LNCaP clone FGC (cell line): ENCODE data around the gene LTA4H.

Source experiments
- DNase-seq: peaks from one replicate; pipeline ENCODE4 v3.0.0-alpha.2; 2011; ENCODE audit warnings: low read depth
- H3K4me3 ChIP-seq: 2 replicates; pipeline ENCODE4 v1.5.1; 2011; ENCODE audit warnings: mild to moderate bottlenecking, low read depth, low read length, control low read depth
- TF ChIP-seq, protein P1 (sequence below): IDR thresholded peaks from 2 replicates; pipeline ENCODE4 v1.5.1; 2012; ENCODE audit warnings: mild to moderate bottlenecking; ENCODE audit not compliant: control insufficient read depth, insufficient read depth; ENCODE audit errors: extremely low read depth

The LTA4H gene

DNA sequence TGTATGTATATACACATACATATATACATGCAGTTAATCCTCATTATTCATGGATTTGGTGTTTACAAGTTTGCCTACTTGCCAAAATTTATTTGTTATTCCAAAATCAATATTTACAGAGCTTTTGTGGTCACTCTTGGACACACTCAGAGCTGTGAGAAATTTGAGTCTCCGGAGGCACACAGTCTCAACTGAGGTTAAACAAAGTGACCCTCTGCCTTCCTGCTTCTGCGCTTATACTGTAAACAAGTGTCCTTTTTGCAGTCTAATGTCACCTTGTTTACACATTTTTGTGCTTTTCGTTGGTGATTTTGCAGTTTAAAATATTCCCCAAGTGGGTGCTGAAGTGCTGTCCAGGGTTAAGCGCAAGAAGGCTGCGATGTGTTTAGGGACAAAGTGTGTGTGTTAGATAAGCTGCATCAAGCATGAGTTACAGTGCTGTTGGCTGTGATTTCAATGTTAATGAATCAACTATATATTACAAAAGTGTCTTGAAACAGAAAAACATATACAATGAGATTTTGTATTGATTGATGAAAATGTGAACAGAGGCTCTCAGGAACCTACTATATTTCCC lies 13.1 kb upstream of the LTA4H start:
- H3K4me3 ChIP-seq: no peak overlapping the region
- peak; percentile 86 for DNase-seq
- TF ChIP-seq, protein P1, sequence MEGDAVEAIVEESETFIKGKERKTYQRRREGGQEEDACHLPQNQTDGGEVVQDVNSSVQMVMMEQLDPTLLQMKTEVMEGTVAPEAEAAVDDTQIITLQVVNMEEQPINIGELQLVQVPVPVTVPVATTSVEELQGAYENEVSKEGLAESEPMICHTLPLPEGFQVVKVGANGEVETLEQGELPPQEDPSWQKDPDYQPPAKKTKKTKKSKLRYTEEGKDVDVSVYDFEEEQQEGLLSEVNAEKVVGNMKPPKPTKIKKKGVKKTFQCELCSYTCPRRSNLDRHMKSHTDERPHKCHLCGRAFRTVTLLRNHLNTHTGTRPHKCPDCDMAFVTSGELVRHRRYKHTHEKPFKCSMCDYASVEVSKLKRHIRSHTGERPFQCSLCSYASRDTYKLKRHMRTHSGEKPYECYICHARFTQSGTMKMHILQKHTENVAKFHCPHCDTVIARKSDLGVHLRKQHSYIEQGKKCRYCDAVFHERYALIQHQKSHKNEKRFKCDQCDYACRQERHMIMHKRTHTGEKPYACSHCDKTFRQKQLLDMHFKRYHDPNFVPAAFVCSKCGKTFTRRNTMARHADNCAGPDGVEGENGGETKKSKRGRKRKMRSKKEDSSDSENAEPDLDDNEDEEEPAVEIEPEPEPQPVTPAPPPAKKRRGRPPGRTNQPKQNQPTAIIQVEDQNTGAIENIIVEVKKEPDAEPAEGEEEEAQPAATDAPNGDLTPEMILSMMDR: no peak

DNA sequence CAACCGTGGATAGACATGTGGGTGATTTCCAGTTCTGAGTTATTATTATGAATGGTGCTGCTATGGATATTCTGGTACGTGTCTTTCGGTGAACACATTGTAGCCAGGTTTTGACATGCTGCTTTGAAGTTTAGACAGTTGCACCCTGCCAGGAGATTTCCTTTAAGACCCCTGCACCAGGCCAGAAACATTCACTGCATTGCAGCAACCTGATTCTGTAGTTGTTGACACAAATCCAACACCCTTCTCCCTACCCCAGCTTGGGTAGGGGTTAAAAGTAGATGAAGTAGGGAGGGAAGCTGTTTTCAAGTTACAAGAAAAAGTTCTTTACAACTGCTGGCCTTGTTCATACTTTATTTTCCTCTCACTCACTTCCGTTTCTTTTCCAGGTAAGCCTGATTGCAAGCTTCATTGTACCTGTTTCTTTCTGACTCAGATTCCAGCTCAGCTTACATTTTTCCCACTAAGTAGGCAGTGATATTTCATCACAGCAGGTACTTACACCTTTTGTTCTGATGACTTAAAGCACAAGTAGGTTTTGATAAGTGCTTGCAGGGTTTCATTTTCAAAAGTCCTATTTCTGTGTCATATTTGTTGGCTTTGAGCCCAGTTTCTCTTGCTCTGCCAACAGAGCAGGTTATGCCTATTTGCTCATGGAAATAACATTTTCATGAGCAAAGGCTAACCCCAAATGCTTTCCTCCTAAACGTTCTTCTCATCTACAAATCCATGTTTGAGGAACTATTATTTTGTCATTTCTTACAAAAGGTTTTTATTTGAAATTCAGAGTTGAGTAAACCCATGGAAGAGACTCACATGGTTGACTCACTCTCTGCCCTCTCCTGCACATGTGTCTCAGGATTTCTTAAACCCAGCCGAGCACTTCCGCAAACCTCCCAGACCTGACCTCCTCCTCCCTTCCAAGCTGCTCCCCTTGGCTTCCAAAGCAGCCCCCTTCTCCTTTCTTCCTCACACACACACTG lies 12.1 kb upstream of the LTA4H start:
- DNase-seq: no peak
- peak overlapping the region; percentile 0; the same call in 1 of the 2 replicates for H3K4me3 ChIP-seq
- TF ChIP-seq, protein P1: no peak

DNA sequence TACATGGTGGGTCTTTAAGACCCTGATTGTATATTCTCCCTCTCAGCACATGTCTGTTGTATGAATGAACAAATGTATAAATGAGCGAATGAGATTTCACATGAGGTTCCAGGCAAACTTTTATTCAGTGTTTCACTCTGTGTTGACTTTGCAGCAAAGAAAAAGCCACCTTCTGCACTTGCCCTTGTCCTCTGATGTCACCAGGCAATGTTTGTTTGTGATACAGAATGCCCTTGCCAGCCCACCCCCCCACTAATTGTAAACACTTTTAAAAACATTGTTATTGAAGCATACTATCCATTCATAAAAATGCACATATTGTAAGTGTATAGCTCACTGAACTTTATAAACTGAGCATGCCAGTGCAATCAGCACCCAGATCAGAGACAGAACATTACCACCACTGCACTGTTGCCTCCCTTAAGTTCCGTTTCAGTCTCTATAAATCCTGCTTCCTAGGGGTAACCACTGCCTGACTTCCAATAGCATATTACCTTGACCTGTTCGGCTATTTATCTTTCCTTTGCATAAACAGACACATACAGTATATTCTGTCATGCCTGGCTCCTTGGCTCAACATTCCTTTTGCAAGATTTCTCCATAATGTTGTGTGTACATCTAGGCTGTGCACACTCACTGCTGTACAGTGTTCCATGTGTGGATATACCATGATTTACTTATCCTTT lies 11.3 kb upstream of the LTA4H start:
- H3K4me3 ChIP-seq: no peak overlapping the region
- DNase-seq: no peak
- TF ChIP-seq, protein P1: no peak

DNA sequence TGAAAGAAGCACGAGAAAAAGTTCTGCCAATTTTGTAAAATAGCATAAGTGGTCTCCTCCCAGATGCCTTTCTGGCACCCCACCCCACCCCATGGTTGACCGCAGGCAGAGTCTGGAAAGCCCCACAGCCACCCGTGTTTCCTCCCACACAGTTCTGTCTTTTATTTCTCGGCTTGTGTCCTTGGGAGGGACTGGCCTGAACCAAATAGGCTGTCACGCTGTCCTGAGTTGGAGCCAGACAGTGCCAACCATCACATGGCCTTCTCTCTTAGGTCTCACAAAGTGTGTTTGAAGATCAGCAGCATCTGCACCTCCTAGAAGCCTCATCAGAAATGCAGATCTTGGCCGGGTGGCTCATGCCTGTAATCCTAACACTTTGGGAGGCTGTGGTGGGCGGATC lies 10.2 kb upstream of the LTA4H start:
- TF ChIP-seq, protein P1: no peak
- DNase-seq: no peak

DNA sequence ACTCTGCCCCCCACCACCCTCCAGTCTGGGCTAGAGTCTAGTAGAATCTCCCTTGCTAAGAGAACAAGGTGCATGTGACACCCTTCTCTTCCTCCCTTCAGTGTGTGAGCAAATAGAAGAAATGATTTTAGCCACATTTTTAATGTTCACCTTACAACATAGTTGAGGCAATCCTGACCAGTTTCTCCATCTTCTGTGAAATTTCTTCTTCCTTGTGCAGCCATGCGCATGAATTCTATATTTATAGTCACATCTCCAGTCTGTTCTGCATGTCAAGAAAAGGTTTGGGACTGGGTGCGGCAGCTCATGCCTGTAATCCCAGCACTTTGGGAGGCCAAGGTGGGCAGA lies 9.5 kb upstream of the LTA4H start:
- no peak overlapping the region for H3K4me3 ChIP-seq
- no peak for DNase-seq
- TF ChIP-seq, protein P1: no peak

More for the DNA sequence above, 10.2 kb upstream of the LTA4H start:
- H3K4me3 ChIP-seq: no peak overlapping the region

DNA sequence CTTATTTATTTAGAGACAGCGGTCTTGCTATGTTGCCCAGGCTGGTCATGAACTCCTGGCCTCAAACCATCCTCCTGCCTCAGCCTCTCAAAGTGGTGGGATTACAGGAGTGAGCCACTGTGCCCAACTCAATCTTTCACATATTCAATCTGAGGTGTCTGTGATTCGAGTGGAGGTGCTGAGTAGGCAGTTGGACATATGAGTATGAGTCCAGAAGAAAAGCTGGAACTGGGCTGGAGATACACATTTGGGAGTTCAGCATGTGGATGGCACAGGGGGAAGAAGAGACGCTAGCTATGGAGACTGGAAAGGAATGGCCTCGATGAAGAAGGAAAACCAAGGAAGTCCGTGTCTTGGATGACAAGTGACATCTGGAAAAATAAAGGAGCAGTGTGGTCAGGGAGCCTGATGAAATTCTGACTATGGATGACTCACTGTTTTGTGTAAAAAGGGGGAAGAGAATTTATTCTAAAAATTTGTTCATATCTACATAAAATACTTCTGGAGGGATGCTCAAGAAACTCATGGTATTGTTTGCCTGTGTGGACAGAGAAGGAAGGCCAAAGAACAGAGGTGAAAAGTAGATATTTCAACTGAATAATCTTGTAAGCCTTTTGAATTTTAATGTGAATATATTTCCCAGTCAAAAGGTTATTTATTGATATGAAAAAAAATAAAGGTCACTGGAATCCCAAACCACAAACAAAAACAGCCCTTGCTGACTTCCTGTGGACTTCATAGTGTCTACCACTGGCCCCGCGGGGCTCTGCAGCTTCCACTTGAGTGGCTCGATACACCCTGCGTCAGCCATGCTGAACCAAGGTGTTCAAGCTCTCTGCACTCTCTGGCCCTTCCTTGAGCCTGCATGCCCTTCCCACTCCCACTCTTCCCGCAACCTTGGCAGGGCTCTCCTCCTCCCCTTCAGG lies 8.9 kb upstream of the LTA4H start:
- no peak overlapping the region for H3K4me3 ChIP-seq
- no peak for DNase-seq
- TF ChIP-seq, protein P1: no peak
